Mesenchymal stem cell (in vitro differentiated cells and primary cell): ENCODE measurements around the gene RBBP8.
"Not testable (repeated sequence)": the region's sequence is repeated elsewhere in the genome, so short reads cannot be mapped to it uniquely, and the experiment has no call there.

ENCODE experiments used
- DNase-seq: peaks from one replicate; pipeline ENCODE4 v3.0.0-alpha.2; 2013
- H2AFZ ChIP-seq: one replicate; pipeline ENCODE4 v1.6.1; 2013; ENCODE audit warnings: low read depth, mild to moderate bottlenecking, control low read depth, inconsistent platforms, low read length, moderate library complexity
- H2AK5ac ChIP-seq: 2 replicates; pipeline ENCODE4 v1.6.1; 2013; ENCODE audit warnings: low read length, moderate library complexity, mild to moderate bottlenecking, inconsistent platforms; ENCODE audit not compliant: severe bottlenecking
- H2BK120ac ChIP-seq: one replicate; pipeline ENCODE4 v1.6.1; 2013; ENCODE audit warnings: low read depth, mild to moderate bottlenecking, inconsistent platforms, low read length, moderate library complexity
- H2BK12ac ChIP-seq, 2 experiments: one replicate each; pipeline ENCODE4 v1.6.1; 2013; ENCODE audit warnings: inconsistent platforms in 2 of 2, low read length in 2 of 2, mild to moderate bottlenecking in 2 of 2, moderate library complexity in 2 of 2, control low read depth in 1 of 2
- H2BK15ac ChIP-seq: one replicate; pipeline ENCODE4 v1.6.1; 2013; ENCODE audit warnings: mild to moderate bottlenecking, low read depth, inconsistent platforms; ENCODE audit not compliant: poor library complexity, severe bottlenecking
- H2BK5ac ChIP-seq: 2 replicates; pipeline ENCODE4 v1.6.1; 2013; ENCODE audit warnings: low read depth, mild to moderate bottlenecking, low read length, control low read depth, inconsistent platforms; ENCODE audit not compliant: poor library complexity, severe bottlenecking
- H3K14ac ChIP-seq, 2 experiments: one replicate each; pipeline ENCODE4 v1.6.1; 2013; ENCODE audit warnings: inconsistent platforms in 2 of 2, low read length in 2 of 2, control low read depth in 1 of 2, mild to moderate bottlenecking in 1 of 2, moderate library complexity in 1 of 2
- H3K18ac ChIP-seq, 2 experiments: one replicate each; pipeline ENCODE4 v1.6.1; 2013; ENCODE audit warnings: inconsistent platforms in 2 of 2, low read length in 2 of 2, control low read depth in 1 of 2, low read depth in 1 of 2, mild to moderate bottlenecking in 1 of 2
- H3K23ac ChIP-seq, 2 experiments: one replicate each; pipeline ENCODE4 v1.6.1; 2013; ENCODE audit warnings: inconsistent platforms in 2 of 2, low read length in 2 of 2, mild to moderate bottlenecking in 2 of 2, moderate library complexity in 2 of 2, control low read depth in 1 of 2
- H3K27ac ChIP-seq: 2 replicates; pipeline ENCODE4 v1.5.1; 2013; ENCODE audit warnings: mild to moderate bottlenecking, moderate library complexity, low read length, control low read depth, inconsistent platforms; ENCODE audit not compliant: poor library complexity, severe bottlenecking
- H3K27me3 ChIP-seq, 2 experiments: 2 replicates each; pipeline versions ENCODE4 v1.6.1 to v1.7.0; 2013; ENCODE audit warnings: low read length in 2 of 2, mild to moderate bottlenecking in 2 of 2, moderate library complexity in 2 of 2, control low read depth in 1 of 2, inconsistent platforms in 1 of 2; ENCODE audit not compliant: control insufficient read depth in 1 of 2, insufficient read depth in 1 of 2
- H3K36me3 ChIP-seq, 2 experiments: 2 replicates each; pipeline versions ENCODE4 v1.6.1 to v1.7.0; 2013; ENCODE audit warnings: low read length in 2 of 2, control low read depth in 1 of 2, inconsistent platforms in 1 of 2, low read depth in 1 of 2, mild to moderate bottlenecking in 1 of 2; ENCODE audit not compliant: insufficient read depth in 2 of 2, control insufficient read depth in 1 of 2
- H3K4ac ChIP-seq, 2 experiments: one replicate each; pipeline ENCODE4 v1.6.1; 2013; ENCODE audit warnings: inconsistent platforms in 2 of 2, low read length in 2 of 2, mild to moderate bottlenecking in 2 of 2, moderate library complexity in 2 of 2, control low read depth in 1 of 2, low read depth in 1 of 2
- H3K4me1 ChIP-seq: 2 replicates; pipeline ENCODE4 v1.6.1; 2013; ENCODE audit warnings: low read depth, low read length, control low read depth; ENCODE audit not compliant: control insufficient read depth, insufficient read depth
- H3K4me2 ChIP-seq: 2 replicates; pipeline ENCODE4 v1.6.1; 2013; ENCODE audit warnings: low read length, mild to moderate bottlenecking, inconsistent platforms; ENCODE audit not compliant: poor library complexity, severe bottlenecking
- H3K4me3 ChIP-seq, 2 experiments: 2 replicates each; pipeline versions ENCODE4 v1.5.1 to v1.7.0; 2013; ENCODE audit warnings: low read length in 2 of 2, mild to moderate bottlenecking in 2 of 2, control low read depth in 1 of 2, low read depth in 1 of 2; ENCODE audit not compliant: insufficient read depth in 1 of 2
- H3K79me1 ChIP-seq: replicated peaks from 2 replicates; pipeline ENCODE4 v1.6.1; 2013; ENCODE audit warnings: mild to moderate bottlenecking, control low read depth, low read length, inconsistent platforms; ENCODE audit not compliant: poor library complexity, severe bottlenecking
- H3K9ac ChIP-seq: 2 replicates; pipeline ENCODE4 v1.7.0; 2013; ENCODE audit warnings: mild to moderate bottlenecking, low read length, moderate library complexity
- H3K9me3 ChIP-seq: 2 replicates; pipeline ENCODE4 v1.7.0; 2013; ENCODE audit warnings: mild to moderate bottlenecking, low read length; ENCODE audit not compliant: control insufficient read depth
- H4K8ac ChIP-seq: one replicate; pipeline ENCODE4 v1.6.1; 2013; ENCODE audit warnings: inconsistent platforms, mild to moderate bottlenecking, low read length, moderate library complexity
- H4K91ac ChIP-seq: one replicate; pipeline ENCODE4 v1.6.1; 2013; ENCODE audit warnings: mild to moderate bottlenecking, low read length, inconsistent platforms
- WGBS: methylation state at CpG from one replicate; pipeline ENCODE4 v1.1.7; 2013; ENCODE audit warnings: mixed read lengths; 5-methylcytosine and 5-hydroxymethylcytosine counted together

RBBP8 gene

DNA sequence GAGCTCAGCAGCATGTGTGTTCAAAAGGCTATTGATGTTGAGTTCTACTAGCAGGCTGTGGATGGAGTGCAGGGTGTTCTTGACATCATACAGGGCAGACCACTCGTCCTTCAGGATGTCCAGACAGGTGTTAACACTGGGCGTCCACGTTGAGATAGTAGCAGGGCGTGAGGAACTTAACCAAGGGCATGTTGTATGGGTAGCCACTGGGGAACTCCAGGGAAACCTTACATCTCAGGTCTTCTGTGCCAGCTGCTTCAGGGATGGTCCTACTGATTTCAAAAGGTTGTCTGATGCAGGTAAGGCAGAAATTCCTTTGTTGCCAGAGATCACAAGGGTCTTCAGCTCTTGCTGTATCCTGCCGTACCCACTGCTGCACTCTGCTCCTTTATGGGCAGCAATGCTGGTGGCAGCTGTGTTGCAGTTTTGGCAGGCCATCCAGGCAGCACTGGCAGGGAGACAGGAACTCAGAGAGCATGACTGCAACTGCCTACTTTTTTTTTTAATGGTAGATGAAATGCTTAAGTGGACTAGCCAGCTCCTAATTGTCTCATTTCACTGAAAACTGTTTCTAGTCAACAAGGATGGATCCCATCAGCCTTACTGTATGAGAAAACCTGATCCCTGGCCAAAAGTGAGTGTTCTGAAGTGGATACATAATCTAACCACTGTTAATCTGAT lies 32.4 kb upstream of the RBBP8 start:
- Histone ChIP-seq H3K4me1 (peaks cover 1% of the 10 kb centered on the region), H4K8ac (peak overlapping the region; percentile 28), H2BK12ac (no peak overlapping the region), H2BK120ac (no peak overlapping the region), H2AFZ (no peak overlapping the region), H2BK5ac (no peak overlapping the region), H3K23ac (no peak overlapping the region), H3K27ac (no peak overlapping the region), H3K4me3 (no peak overlapping the region), H3K27me3 (no peaks in the 10 kb centered on the region), H2AK5ac (no peak overlapping the region), H3K9ac (no peak overlapping the region), H3K14ac (no peak overlapping the region), H3K4ac (no peak overlapping the region), H3K9me3 (no peaks in the 10 kb centered on the region), H3K36me3 (no peaks in the 10 kb centered on the region), H3K79me1 (no peaks in the 10 kb centered on the region), H4K91ac (no peak overlapping the region), H3K4me2 (no peak overlapping the region), H2BK15ac (no peak overlapping the region), H3K18ac (no peak overlapping the region)
- WGBS: 86% methylated on average over 5 of the region's 5 CpGs
- no peak for DNase-seq

DNA sequence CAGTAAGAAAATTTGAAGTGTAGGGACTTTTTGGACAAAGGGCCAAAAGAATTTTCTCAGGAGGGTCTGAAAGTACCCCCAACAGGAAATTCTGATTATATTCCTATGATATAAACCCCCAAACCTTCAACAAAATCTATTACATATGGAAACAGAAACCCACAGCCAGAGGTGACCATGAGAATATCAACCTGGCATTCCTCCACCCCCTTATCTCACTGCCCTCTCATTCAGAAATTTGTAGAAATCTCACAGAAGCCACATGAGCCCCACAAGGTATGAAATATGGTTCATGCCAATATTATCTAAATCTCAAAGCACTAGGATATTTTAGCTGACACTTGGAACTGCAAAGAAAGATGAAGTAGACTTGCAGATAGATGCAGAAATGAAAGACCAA lies 31.0 kb upstream of the RBBP8 start:
- Histone ChIP-seq H2AFZ (no peak overlapping the region), H2AK5ac (no peak overlapping the region), H3K27ac (no peak overlapping the region), H2BK15ac (no peak overlapping the region), H2BK12ac (no peak overlapping the region), H3K4me2 (no peak overlapping the region), H3K18ac (no peak overlapping the region), H3K4me1 (peaks cover 1% of the 10 kb centered on the region), H3K36me3 (no peaks in the 10 kb centered on the region), H3K9ac (no peak overlapping the region), H3K27me3 (no peaks in the 10 kb centered on the region), H4K8ac (no peak overlapping the region), H3K23ac (no peak overlapping the region), H4K91ac (no peak overlapping the region), H2BK5ac (no peak overlapping the region), H3K4ac (no peak overlapping the region), H3K79me1 (no peaks in the 10 kb centered on the region), H3K14ac (no peak overlapping the region), H3K9me3 (no peaks in the 10 kb centered on the region), H2BK120ac (no peak overlapping the region), H3K4me3 (no peak overlapping the region)
- no peak for DNase-seq

DNA sequence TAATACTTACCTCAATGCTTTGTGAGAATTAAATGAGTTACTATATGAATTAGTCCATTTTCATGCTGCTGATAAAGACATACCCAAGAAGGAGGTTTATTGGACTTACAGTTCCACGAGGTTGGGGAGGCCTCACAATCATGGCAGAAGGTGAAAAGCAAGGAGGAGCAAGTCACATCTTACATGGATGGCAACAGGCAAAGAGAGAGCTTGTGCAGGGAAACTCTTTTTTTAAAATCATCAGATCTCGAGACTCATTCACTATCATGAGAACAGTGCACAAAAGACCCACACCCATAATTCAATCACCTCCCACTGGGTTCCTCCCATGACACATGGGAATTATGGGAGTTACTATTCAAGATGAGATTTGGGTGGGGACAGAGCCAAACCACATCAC lies 29.9 kb upstream of the RBBP8 start:
- H3K9ac ChIP-seq, H2AFZ ChIP-seq, H3K79me1 ChIP-seq: not testable (repeated sequence)

DNA sequence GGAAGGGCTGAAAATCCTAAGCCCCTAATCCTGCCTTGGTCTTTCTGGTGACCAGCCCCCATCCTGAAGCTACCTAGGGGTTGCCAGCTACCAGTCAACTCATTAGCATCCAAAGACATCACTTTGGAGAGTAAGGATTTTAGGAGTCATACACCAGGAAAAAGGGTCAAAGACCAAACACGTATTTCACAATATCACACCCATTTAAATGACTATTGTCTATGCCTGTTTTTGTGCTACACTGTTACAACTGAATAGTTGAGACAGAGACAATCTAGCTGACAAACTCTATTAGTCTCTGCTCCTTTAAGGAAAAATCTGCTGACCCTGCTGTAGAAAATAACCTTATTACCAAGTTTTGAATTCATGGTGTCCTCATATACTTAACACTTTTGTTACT lies 21.0 kb upstream of the RBBP8 start:
- Histone ChIP-seq H3K4me1 (peaks cover 2% of the 10 kb centered on the region), H3K9me3 (no peaks in the 10 kb centered on the region), H3K9ac (no peak overlapping the region), H2AFZ (no peak overlapping the region), H3K79me1 (no peaks in the 10 kb centered on the region), H3K36me3 (no peaks in the 10 kb centered on the region), H3K23ac (no peak overlapping the region), H2BK120ac (no peak overlapping the region), H3K27me3 (no peaks in the 10 kb centered on the region), H2AK5ac (no peak overlapping the region), H3K14ac (no peak overlapping the region), H4K8ac (no peak overlapping the region), H3K4ac (no peak overlapping the region), H4K91ac (no peak overlapping the region), H3K18ac (no peak overlapping the region), H3K4me3 (no peak overlapping the region), H2BK15ac (no peak overlapping the region), H2BK12ac (no peak overlapping the region), H3K4me2 (no peak overlapping the region), H2BK5ac (no peak overlapping the region), H3K27ac (no peak overlapping the region)
- 71% methylated on average over 1 of the region's 1 CpG for WGBS
- DNase-seq: no peak

More for the DNA sequence above, 29.9 kb upstream of the RBBP8 start:
- H3K4ac ChIP-seq, H3K4me2 ChIP-seq, H3K9me3 ChIP-seq, H3K36me3 ChIP-seq, H3K4me1 ChIP-seq, H3K27ac ChIP-seq, H3K14ac ChIP-seq, H4K91ac ChIP-seq, H3K4me3 ChIP-seq, H4K8ac ChIP-seq, H3K27me3 ChIP-seq, H2BK12ac ChIP-seq, H2BK120ac ChIP-seq, H2BK15ac ChIP-seq, H2BK5ac ChIP-seq, H2AK5ac ChIP-seq, DNase-seq, H3K18ac ChIP-seq, H3K23ac ChIP-seq: not testable (repeated sequence)
- 69% methylated on average over 2 of the region's 2 CpGs for WGBS
